ENCODE measurements around the gene ACTA1. TPM values are rescaled to one million over a fixed set of nuclear protein-coding genes. Genes with fewer than 3 reads are reported as not detected.
"Not testable (repeated sequence)": the region's sequence is repeated elsewhere in the genome, so short reads cannot be mapped to it uniquely, and the experiment has no call there.

ACTA1 gene
- total and polyA plus RNA-seq, 10 of the 15 experiments (the other 5 are each of a cell fraction or from before 2014, with no cell fraction given), result 0.05 to 0.35 (median 0.12) TPM; not detected in 7

DNA sequence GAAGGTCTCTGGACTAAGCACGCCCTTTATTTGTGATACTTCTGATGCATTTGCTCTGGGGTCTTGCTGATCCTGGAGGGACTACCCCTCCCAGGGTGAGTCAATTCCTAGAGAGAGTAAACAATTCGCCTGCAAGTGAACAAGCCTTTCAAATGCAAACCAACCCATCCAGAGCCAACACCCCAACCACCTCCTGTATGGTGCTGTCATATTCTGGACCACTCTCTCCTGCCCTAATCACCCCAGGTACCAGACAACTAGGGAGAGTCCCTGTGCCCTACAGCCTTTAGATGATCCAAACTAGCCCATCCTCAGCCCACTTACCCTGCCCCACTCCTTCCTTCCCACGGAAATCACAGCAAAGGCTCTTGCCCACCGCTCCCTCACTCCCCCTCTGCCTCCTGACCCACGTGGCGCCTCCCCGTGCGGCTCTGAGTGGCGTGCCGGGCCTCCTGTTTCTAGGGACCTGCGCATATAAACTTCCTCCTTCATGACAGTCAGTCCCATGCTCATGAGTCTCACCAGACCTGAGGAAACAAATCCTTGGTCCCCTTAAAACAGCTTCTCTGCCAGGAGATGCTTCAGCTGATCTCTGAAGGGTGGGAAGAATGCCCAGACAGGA lies 37.2 kb downstream of the ACTA1 start (continued):
- no peak for TF ChIP-seq MTA3 (IDR thresholded peaks at IDR 0.05; ENCODE audit: borderline replicate concordance, low read length)

DNA sequence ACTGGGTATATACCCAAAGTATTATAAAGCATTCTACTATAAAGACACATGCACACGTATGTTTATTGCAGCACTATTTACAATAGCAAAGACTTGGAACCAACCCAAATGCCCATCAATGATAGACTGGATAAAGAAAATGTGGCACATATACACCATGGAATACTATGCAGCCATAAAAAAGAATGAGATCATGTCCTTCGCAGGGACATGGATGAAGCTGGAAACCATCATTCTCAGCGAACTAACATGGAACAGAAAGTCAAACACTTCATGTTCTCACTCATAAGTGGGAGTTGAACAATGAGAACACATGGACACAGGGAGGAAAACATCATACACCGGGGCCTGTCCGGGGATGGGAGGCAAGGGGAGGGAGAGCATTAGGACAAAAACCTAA lies 39.4 kb downstream of the ACTA1 start:
- H3K9me3 ChIP-seq (replicated peaks; ENCODE audit: control insufficient read depth, insufficient read depth, low read length); H3K36me3 ChIP-seq (ENCODE audit: control insufficient read depth in 2 of 2, insufficient read depth in 2 of 2, low read length in 1 of 2); DNase-seq (ENCODE audit: low read depth, low spot score); H3K4me3 ChIP-seq; FAIRE-seq; BruUV-seq (replicated peaks); H4K20me1 ChIP-seq (ENCODE audit: control insufficient read depth, insufficient read depth); H3K4me1 ChIP-seq (ENCODE audit: control insufficient read depth, insufficient read depth, low read length); H3K4me2 ChIP-seq (ENCODE audit: control insufficient read depth, insufficient read depth); H2AFZ ChIP-seq (ENCODE audit: control insufficient read depth, low read depth, low read length); in situ Hi-C loops (cut with MboI); intact Hi-C loops (cut with micrococcal nuclease; ENCODE audit: unreplicated experiment); H3K27me3 ChIP-seq (replicated peaks in 1 of 2; ENCODE audit: control insufficient read depth in 2 of 2, insufficient read depth in 2 of 2, low read length in 1 of 2); RAD21 ChIA-PET (ENCODE audit: unreplicated experiment); H3K27ac ChIP-seq (ENCODE audit: control insufficient read depth, insufficient read depth); H3K9ac ChIP-seq (ENCODE audit: control insufficient read depth, insufficient read depth, low read length); H3K79me2 ChIP-seq (ENCODE audit: control insufficient read depth, insufficient read depth, low read length); SMC1A ChIA-PET (ENCODE audit: uncharacterized antibody, unreplicated experiment); CTCF ChIA-PET; ATAC-seq: not testable (repeated sequence)
- WGBS (ENCODE audit: insufficient coverage, insufficient replicate concordance, low lambda C conversion rate, missing lambda C conversion rate), result 76% methylated on average over 5 of the region's 5 CpGs
- POLR2A ChIA-PET, result interaction anchor here (0.6 kb wide), 1 partner anchor 92 kb away, joined by 4 read pairs; no protein-coding TSS in a partner anchor

DNA sequence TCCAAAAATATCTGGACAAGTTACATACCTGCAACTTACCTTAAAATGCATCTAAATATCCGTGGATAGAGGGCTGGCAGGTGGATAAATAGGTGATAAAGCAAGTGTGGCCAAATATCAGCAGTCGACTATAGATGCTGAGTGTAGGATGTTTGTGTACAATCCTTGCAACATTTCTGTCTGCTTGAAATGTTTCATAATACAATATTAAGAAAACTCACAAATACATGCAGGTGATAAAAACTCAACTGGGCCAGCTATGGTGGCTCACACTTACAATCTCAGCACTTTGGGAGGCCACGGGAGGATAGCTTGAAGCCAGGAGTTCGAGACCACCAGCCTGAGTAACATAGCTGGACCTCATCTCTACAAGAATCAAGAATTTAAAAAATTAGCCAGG lies 41.0 kb downstream of the ACTA1 start:
- Histone ChIP-seq H3K4me2 (ENCODE audit: control insufficient read depth, insufficient read depth) (no peak overlapping the region), H3K4me3 (no peak overlapping the region), H2AFZ (ENCODE audit: control insufficient read depth, low read depth, low read length) (no peak overlapping the region), H3K27ac (ENCODE audit: control insufficient read depth, insufficient read depth) (no peak overlapping the region), H4K20me1 (ENCODE audit: control insufficient read depth, insufficient read depth) (no peaks in the 10 kb centered on the region), H3K9me3 (replicated peaks; ENCODE audit: control insufficient read depth, insufficient read depth, low read length) (no peaks in the 10 kb centered on the region), H3K4me1 (ENCODE audit: control insufficient read depth, insufficient read depth, low read length) (no peaks in the 10 kb centered on the region), H3K27me3 (replicated peaks in 1 of 2; ENCODE audit: control insufficient read depth in 2 of 2, insufficient read depth in 2 of 2, low read length in 1 of 2) (peaks cover 0 to 2% of the 10 kb centered on the region in 2 experiments; a peak in 1 of 4 replicates), H3K9ac (ENCODE audit: control insufficient read depth, insufficient read depth, low read length) (no peak overlapping the region), H3K79me2 (ENCODE audit: control insufficient read depth, insufficient read depth, low read length) (no peaks in the 10 kb centered on the region), H3K36me3 (ENCODE audit: control insufficient read depth in 2 of 2, insufficient read depth in 2 of 2, low read length in 1 of 2) (no peaks in the 10 kb centered on the region)
- RAD21 ChIA-PET (ENCODE audit: unreplicated experiment), result no interaction called here
- intact Hi-C loops (cut with micrococcal nuclease; ENCODE audit: unreplicated experiment), result no loop called here
- SMC1A ChIA-PET (ENCODE audit: uncharacterized antibody, unreplicated experiment), result no interaction called here
- ATAC-seq (no peak), DNase-seq (ENCODE audit: low read depth, low spot score) (no peak), FAIRE-seq (no peak)
- POLR2A ChIA-PET, result no interaction called here
- no TSS peak for BruUV-seq (replicated peaks)
- in situ Hi-C loops (cut with MboI), result no loop called here
- no peak for TF ChIP-seq GATAD2B (conservative IDR thresholded peaks at IDR 0.05; ENCODE audit: low read depth)
- WGBS (ENCODE audit: insufficient coverage, insufficient replicate concordance, low lambda C conversion rate, missing lambda C conversion rate), result 36% methylated on average over 4 of the region's 4 CpGs
- CTCF ChIA-PET, result no interaction called here

Data from GM12878 (cell line).